ENCODE measurements around the gene PCDHA8. TPM values are rescaled to one million over a fixed set of nuclear protein-coding genes. Genes with fewer than 3 reads are reported as not detected.
"Not testable (repeated sequence)": the region's sequence is repeated elsewhere in the genome, so short reads cannot be mapped to it uniquely, and the experiment has no call there.

Gene PCDHA8
- total RNA-seq, 1 experiment from 2014 or later = 0.10 TPM

GRCh38 chr5:140842798-140843733 lies 2.1 kb downstream of the PCDHA8 start:
- Histone ChIP-seq H3K4me3 (ENCODE audit: low read depth in 2 of 2, low read length in 2 of 2) (no peak overlapping the region), H3K27me3 (ENCODE audit: control insufficient read depth, insufficient read depth, low read length) (no peaks in the 10 kb centered on the region), H3K9me3 (ENCODE audit: control insufficient read depth, insufficient read depth, low read depth, low read length) (no peaks in the 10 kb centered on the region), H3K27ac (ENCODE audit: low read length) (no peak overlapping the region), H3K36me3 (ENCODE audit: control insufficient read depth, insufficient read depth, low read length) (no peaks in the 10 kb centered on the region), H3K4me1 (ENCODE audit: control insufficient read depth, insufficient read depth, low read length) (no peaks in the 10 kb centered on the region)
- no peak for ATAC-seq
- no peak for DNase-seq (ENCODE audit: low read depth, low spot score)
- intact Hi-C loops (cut with micrococcal nuclease; ENCODE audit: unreplicated experiment) (no loop called here), in situ Hi-C loops (cut with HindIII; ENCODE audit: low pct_unique_long_range_greater_than_20kb, low sequenced_read_pairs) (no loop called here)
- TF ChIP-seq SIN3A (IDR thresholded peaks at IDR 0.05; ENCODE audit: borderline replicate concordance, insufficient read depth, low read depth, low read length) (no peak), CTCF (IDR thresholded peaks at IDR 0.05) (no peak), POLR2AphosphoS5 (IDR thresholded peaks at IDR 0.05; ENCODE audit: low read depth, low read length) (no peak), TCF7L2 (IDR thresholded peaks at IDR 0.05; ENCODE audit: low read depth, low read length) (no peak), REST (IDR thresholded peaks at IDR 0.05; ENCODE audit: insufficient read depth in 1 of 2, low read depth in 2 of 2, low read length in 1 of 2) (no peak)
- CTCF ChIA-PET = no interaction called here
- POLR2A ChIA-PET = no interaction called here
- BruUV-seq (replicated peaks) = no TSS peak

GRCh38 chr5:140848139-140849102 lies 7.4 kb downstream of the PCDHA8 start, which contains the start of gene PCDHA9:
Gene PCDHA9 (plus strand): TSS chr5:140848382. CDS start chr5:140848496, 114 bp downstream.
- intact Hi-C loops (cut with micrococcal nuclease; ENCODE audit: unreplicated experiment); POLR2A ChIA-PET: not testable (repeated sequence)

GRCh38 chr5:140849831-140850634 lies 9.0 kb downstream of the PCDHA8 start:
- H3K4me1 ChIP-seq (ENCODE audit: control insufficient read depth, insufficient read depth, low read length); H3K27ac ChIP-seq (ENCODE audit: low read length); H3K27me3 ChIP-seq (ENCODE audit: control insufficient read depth, insufficient read depth, low read length); H3K4me3 ChIP-seq (ENCODE audit: low read depth in 2 of 2, low read length in 2 of 2); ATAC-seq; DNase-seq (ENCODE audit: low read depth, low spot score); H3K9me3 ChIP-seq (ENCODE audit: control insufficient read depth, insufficient read depth, low read depth, low read length); in situ Hi-C loops (cut with HindIII; ENCODE audit: low pct_unique_long_range_greater_than_20kb, low sequenced_read_pairs); H3K36me3 ChIP-seq (ENCODE audit: control insufficient read depth, insufficient read depth, low read length); POLR2A ChIA-PET; intact Hi-C loops (cut with micrococcal nuclease; ENCODE audit: unreplicated experiment); BruUV-seq (replicated peaks); CTCF ChIA-PET: not testable (repeated sequence)

More at GRCh38 chr5:140848139-140849102, 7.4 kb downstream of the PCDHA8 start, which contains the start of gene PCDHA9:
- H3K36me3 ChIP-seq (ENCODE audit: control insufficient read depth, insufficient read depth, low read length); H3K4me1 ChIP-seq (ENCODE audit: control insufficient read depth, insufficient read depth, low read length); H3K9me3 ChIP-seq (ENCODE audit: control insufficient read depth, insufficient read depth, low read depth, low read length); H3K27me3 ChIP-seq (ENCODE audit: control insufficient read depth, insufficient read depth, low read length); H3K4me3 ChIP-seq (ENCODE audit: low read depth in 2 of 2, low read length in 2 of 2); H3K27ac ChIP-seq (ENCODE audit: low read length); ATAC-seq; in situ Hi-C loops (cut with HindIII; ENCODE audit: low pct_unique_long_range_greater_than_20kb, low sequenced_read_pairs); BruUV-seq (replicated peaks); DNase-seq (ENCODE audit: low read depth, low spot score); CTCF ChIA-PET: not testable (repeated sequence)
- TF ChIP-seq CTCF (IDR thresholded peaks at IDR 0.05) = 0 out of 2 replicates have a peak, but pooled peaks have one; percentile 13
